Skin epidermis (tissue), 12 donors: Measurements from ENCODE around the gene DDX20.

Experiments used
- H3K27ac ChIP-seq, 21 experiments: fragments of 200-600 bp; sonication (generic) in 11 of 21; one replicate each; pipeline ENCODE4 v1.5.0; 2020; ENCODE audit warnings: mild to moderate bottlenecking in 3 of 21, inconsistent platforms in 2 of 21, moderate library complexity in 2 of 21
- H3K4me3 ChIP-seq, 7 experiments: fragments of 200-600 bp; sonication (generic) in 2 of 7; one replicate each; pipeline ENCODE4 v1.5.0; 2020; ENCODE audit warnings: inconsistent platforms in 2 of 7, mild to moderate bottlenecking in 2 of 7, moderate library complexity in 1 of 7

The DDX20 gene

GRCh38 chr1:111745675-111746613 lies 9.8 kb upstream of the DDX20 start:
- Histone ChIP-seq H3K27ac (no peak overlapping the region), H3K4me3 (no peak overlapping the region)

- Histone ChIP-seq H3K27ac (no peak overlapping the region), H3K4me3 (no peak overlapping the region)
Measured at GRCh38 chr1:111746614-111746999, 9.1 kb upstream of the DDX20 start.

GRCh38 chr1:111747282-111747734 lies 8.4 kb upstream of the DDX20 start:
- Histone ChIP-seq H3K4me3 (no peak overlapping the region), H3K27ac (no peak overlapping the region)

GRCh38 chr1:111747947-111748346 lies 7.8 kb upstream of the DDX20 start:
- Histone ChIP-seq H3K4me3 (no peak overlapping the region), H3K27ac (no peak overlapping the region)

- no peak overlapping the region for H3K27ac ChIP-seq
Measured at GRCh38 chr1:111749628-111750027, 6.1 kb upstream of the DDX20 start.

GRCh38 chr1:111750856-111751255 lies 4.8 kb upstream of the DDX20 start:
- Histone ChIP-seq H3K27ac (no peak overlapping the region), H3K4me3 (no peak overlapping the region)

More at GRCh38 chr1:111749628-111750027, 6.1 kb upstream of the DDX20 start:
- H3K4me3 ChIP-seq: no peak overlapping the region

GRCh38 chr1:111751906-111752575 lies 3.7 kb upstream of the DDX20 start:
- H3K27ac ChIP-seq: no peak overlapping the region
- no peak overlapping the region for H3K4me3 ChIP-seq

- Histone ChIP-seq H3K27ac (peak overlapping the region; percentile 60 to 97 (median 90)), H3K4me3 (peak overlapping the region; percentile 54 to 95 (median 86))
Measured at GRCh38 chr1:111754984-111755330, 744 bp upstream of the DDX20 start.

GRCh38 chr1:111756124-111756513 lies 418 bp downstream of the DDX20 start:
- Histone ChIP-seq H3K4me3 (peak overlapping the region; percentile 54 to 95 (median 86)), H3K27ac (peak overlapping the region; percentile 60 to 97 (median 90))

GRCh38 chr1:111758373-111758772 lies 2.7 kb downstream of the DDX20 start:
- Histone ChIP-seq H3K4me3 (no peak overlapping the region), H3K27ac (no peak overlapping the region)

- Histone ChIP-seq H3K27ac (no peak overlapping the region), H3K4me3 (no peak overlapping the region)
Measured at GRCh38 chr1:111761717-111762116, 6.0 kb downstream of the DDX20 start.

GRCh38 chr1:111762332-111762731 lies 6.6 kb downstream of the DDX20 start:
- H3K27ac ChIP-seq: no peak overlapping the region
- no peak overlapping the region for H3K4me3 ChIP-seq

- Histone ChIP-seq H3K4me3 (no peak overlapping the region), H3K27ac (no peak overlapping the region)
Measured at GRCh38 chr1:111768023-111768422, 12.3 kb downstream of the DDX20 start.

- Histone ChIP-seq H3K27ac (no peak overlapping the region), H3K4me3 (no peak overlapping the region)
Measured at GRCh38 chr1:111768625-111769024, 12.9 kb downstream of the DDX20 start.

GRCh38 chr1:111769517-111770146 lies 13.9 kb downstream of the DDX20 start:
- Histone ChIP-seq H3K4me3 (no peak overlapping the region), H3K27ac (no peak overlapping the region)

GRCh38 chr1:111770916-111771315 lies 15.2 kb downstream of the DDX20 start:
- H3K27ac ChIP-seq: no peak overlapping the region
- H3K4me3 ChIP-seq: no peak overlapping the region

GRCh38 chr1:111775966-111776365 lies 20.3 kb downstream of the DDX20 start:
- no peak overlapping the region for H3K27ac ChIP-seq

GRCh38 chr1:111776391-111776790 lies 20.7 kb downstream of the DDX20 start:
- Histone ChIP-seq H3K4me3 (no peak overlapping the region), H3K27ac (no peak overlapping the region)

More at GRCh38 chr1:111775966-111776365, 20.3 kb downstream of the DDX20 start:
- H3K4me3 ChIP-seq: no peak overlapping the region

- Histone ChIP-seq H3K27ac (no peak overlapping the region), H3K4me3 (no peak overlapping the region)
Measured at GRCh38 chr1:111776861-111777260, 21.2 kb downstream of the DDX20 start.

GRCh38 chr1:111777301-111777700 lies 21.6 kb downstream of the DDX20 start:
- Histone ChIP-seq H3K4me3 (no peak overlapping the region), H3K27ac (no peak overlapping the region)

- H3K27ac ChIP-seq: no peak overlapping the region
- H3K4me3 ChIP-seq: no peak overlapping the region
Measured at GRCh38 chr1:111778066-111778465, 22.4 kb downstream of the DDX20 start.
